Smooth muscle cell (in vitro differentiated cells): Measurements from ENCODE around the gene DNAAF3. TPM values are rescaled to one million over a fixed set of nuclear protein-coding genes. Genes with fewer than 3 reads are reported as not detected.
A peak's percentile ranks its signal among the peaks of the same experiment; 100 is the strongest.
"Not testable (repeated sequence)": the region's sequence is repeated elsewhere in the genome, so short reads cannot be mapped to it uniquely, and the experiment has no call there.

Experiments used
- DNase-seq: peaks from one replicate; lab custom pipeline; 2025; ENCODE audit not compliant: unreplicated experiment; lab: John Stamatoyannopoulos, UW
- H2AFZ ChIP-seq: fragments of 200-600 bp; sonication (generic); 2 replicates; pipeline ENCODE4 v1.6.0; 2016; ENCODE audit warnings: antibody characterized with exemption, low read depth, mild to moderate bottlenecking
- H3F3A ChIP-seq: fragments of 200-600 bp; sonication (generic); 2 replicates; pipeline ENCODE4 v1.6.0; 2017; ENCODE audit warnings: antibody characterized with exemption, low read depth
- H3K27ac ChIP-seq: fragments of 200-600 bp; sonication (generic); 2 replicates; pipeline ENCODE4 v1.5.1; 2016; ENCODE audit warnings: low read depth, mild to moderate bottlenecking
- H3K27me3 ChIP-seq: fragments of 200-600 bp; sonication (generic); 2 replicates; pipeline ENCODE4 v1.6.1; 2016; ENCODE audit warnings: low read depth, mild to moderate bottlenecking
- H3K36me3 ChIP-seq: fragments of 200-600 bp; sonication (generic); 2 replicates; pipeline ENCODE4 v1.5.1; 2016; ENCODE audit warnings: low read depth
- H3K4me1 ChIP-seq: fragments of 200-600 bp; sonication (generic); 2 replicates; pipeline ENCODE4 v1.5.1; 2016; ENCODE audit warnings: low read depth
- H3K4me2 ChIP-seq: fragments of 200-600 bp; sonication (generic); 2 replicates; pipeline ENCODE4 v1.6.0; 2016; ENCODE audit warnings: mild to moderate bottlenecking
- H3K4me3 ChIP-seq: fragments of 200-600 bp; sonication (generic); 2 replicates; pipeline ENCODE4 v1.5.1; 2016; ENCODE audit warnings: mild to moderate bottlenecking
- H3K79me2 ChIP-seq: fragments of 200-600 bp; sonication (generic); 2 replicates; pipeline ENCODE4 v1.6.0; 2016; ENCODE audit warnings: low read depth, mild to moderate bottlenecking
- H3K9ac ChIP-seq: fragments of 200-600 bp; sonication (generic); 2 replicates; pipeline ENCODE4 v1.6.0; 2016; ENCODE audit warnings: low read depth
- H3K9me3 ChIP-seq: fragments of 200-600 bp; sonication (generic); replicated peaks from 2 replicates; pipeline ENCODE4 v1.5.1; 2016; ENCODE audit warnings: low read depth
- H4K20me1 ChIP-seq: fragments of 200-600 bp; sonication (generic); 2 replicates; pipeline ENCODE4 v1.6.0; 2016; ENCODE audit warnings: low read depth
- CTCF ChIP-seq: fragments of 200-600 bp; sonication (generic); IDR thresholded peaks from 2 replicates; pipeline ENCODE4 v1.5.1; 2017; ENCODE audit warnings: borderline replicate concordance, mild to moderate bottlenecking, antibody characterized with exemption; ENCODE audit not compliant: insufficient read depth, poor library complexity, severe bottlenecking
- WGBS: methylation state at CpG from one replicate; pipeline ENCODE4 v1.1.7; 2016; ENCODE audit warnings: low lambda C conversion rate; 5-methylcytosine and 5-hydroxymethylcytosine counted together
- polyA plus RNA-seq: library from polyadenylated mRNA; unstranded; fragments of >200 nt; fragmentation: Nextera tagmentation; extraction: Ambion mirVana; gene quantifications from 2 replicates; pipeline ENCODE4 v1.2.1, GENCODE V29; 2016
- total RNA-seq: library from RNA; depleted of rRNA; stranded (reverse); fragments of >200 nt; gene quantifications from 2 replicates; pipeline ENCODE4 v1.2.3, GENCODE V29; 2014

The DNAAF3 gene
- total and polyA plus RNA-seq, 2 experiments from 2014 or later, result 1.3 to 1.4 TPM

GRCh38 chr19:55209693-55210472 is 43.5 kb upstream of the DNAAF3 start:
- H3K79me2 ChIP-seq, result no peaks in the 10 kb centered on the region
- no peak overlapping the region for H3K4me3 ChIP-seq
- H3K9me3 ChIP-seq, result no peaks in the 10 kb centered on the region
- DNase-seq, result no peak
- H3K9ac ChIP-seq, result no peak overlapping the region
- H3K4me2 ChIP-seq, result no peak overlapping the region
- H3K4me1 ChIP-seq, result no peaks in the 10 kb centered on the region
- H3F3A ChIP-seq, result no peaks in the 10 kb centered on the region
- no peak overlapping the region for H3K27ac ChIP-seq
- H3K27me3 ChIP-seq, result no peaks in the 10 kb centered on the region
- 76% methylated on average over 17 of the region's 17 CpGs for WGBS
- H3K36me3 ChIP-seq, result no peaks in the 10 kb centered on the region
- TF ChIP-seq CTCF, result no peak
- H4K20me1 ChIP-seq, result no peaks in the 10 kb centered on the region
- no peak overlapping the region for H2AFZ ChIP-seq

- Histone ChIP-seq H3K9me3 (no peaks in the 10 kb centered on the region), H2AFZ (no peak within 1 kb of the TSS), H3K4me3 (no peak within 1 kb of the TSS), H3F3A (no peaks in the 10 kb centered on the region), H4K20me1 (no peaks in the 10 kb centered on the region), H3K4me2 (no peak within 1 kb of the TSS), H3K27ac (no peak within 1 kb of the TSS), H3K4me1 (no peaks in the 10 kb centered on the region), H3K9ac (no peak within 1 kb of the TSS), H3K27me3 (no peaks in the 10 kb centered on the region), H3K36me3 (no peaks in the 10 kb centered on the region), H3K79me2 (no peaks in the 10 kb centered on the region)
- TF ChIP-seq CTCF, result no peak
- WGBS, result 82% methylated on average over 16 of the region's 18 CpGs
- no peak for DNase-seq
These were observed 42.7 kb upstream of the DNAAF3 start, which contains the start of gene PTPRH for GRCh38 chr19:55208880-55209692. TSS of gene PTPRH (minus strand) at chr19:55209501. CDS start at chr19:55209433, 68 bp downstream.

- peak; percentile 59 for DNase-seq
- no peaks in the 10 kb centered on the region for H4K20me1 ChIP-seq
- peak overlapping the region; percentile 17 for H3K4me3 ChIP-seq
- no peaks in the 10 kb centered on the region for H3K4me1 ChIP-seq
- H3K9me3 ChIP-seq, result no peaks in the 10 kb centered on the region
- H3K79me2 ChIP-seq, result no peaks in the 10 kb centered on the region
- H3K9ac ChIP-seq, result no peak overlapping the region
- no peak overlapping the region for H2AFZ ChIP-seq
- no peaks in the 10 kb centered on the region for H3F3A ChIP-seq
- 37% methylated on average over 29 of the region's 29 CpGs for WGBS
- H3K4me2 ChIP-seq, result peak overlapping the region; percentile 71
- H3K27ac ChIP-seq, result no peak overlapping the region
- no peak for TF ChIP-seq CTCF
- no peaks in the 10 kb centered on the region for H3K27me3 ChIP-seq
- H3K36me3 ChIP-seq, result no peaks in the 10 kb centered on the region
These were observed 40.5 kb upstream of the DNAAF3 start for GRCh38 chr19:55206664-55207500.

GRCh38 chr19:55202199-55202598 is 35.8 kb upstream of the DNAAF3 start:
- H3K9me3 ChIP-seq, H4K20me1 ChIP-seq, H3K27ac ChIP-seq, H3K4me3 ChIP-seq, H3K4me2 ChIP-seq, H3K4me1 ChIP-seq, H2AFZ ChIP-seq, H3K27me3 ChIP-seq, H3K9ac ChIP-seq, H3K79me2 ChIP-seq, DNase-seq, H3K36me3 ChIP-seq, H3F3A ChIP-seq: not testable (repeated sequence)
- WGBS, result 83% methylated on average over 10 of the region's 10 CpGs
